ENCODE measurements around the gene DRG1.
"Not testable (repeated sequence)": the region's sequence is repeated elsewhere in the genome, so short reads cannot be mapped to it uniquely, and the experiment has no call there.

DRG1 gene

DNA sequence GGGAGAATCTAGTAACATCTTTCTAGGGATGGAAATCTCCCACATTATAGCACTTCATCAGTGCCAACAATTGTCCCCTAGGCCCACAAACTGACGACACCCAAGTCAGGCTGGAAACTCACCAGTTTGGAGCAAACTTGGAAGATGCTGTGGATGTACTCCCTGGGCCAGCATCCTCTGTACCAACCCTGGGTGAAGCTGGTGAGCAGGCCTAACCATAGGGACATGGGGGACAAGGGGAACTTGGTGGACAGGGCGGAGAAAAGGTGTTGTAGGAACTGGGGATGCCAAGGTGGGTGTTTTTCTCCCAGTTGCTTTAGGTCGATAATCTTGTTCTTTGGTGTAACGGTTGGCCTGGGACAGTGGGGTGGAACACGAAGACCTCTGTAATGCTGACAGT lies 42.2 kb downstream of the DRG1 start:
- no peak overlapping the region for H3K4me3 ChIP-seq (ENCODE audit: low read depth, low read length)

DNA sequence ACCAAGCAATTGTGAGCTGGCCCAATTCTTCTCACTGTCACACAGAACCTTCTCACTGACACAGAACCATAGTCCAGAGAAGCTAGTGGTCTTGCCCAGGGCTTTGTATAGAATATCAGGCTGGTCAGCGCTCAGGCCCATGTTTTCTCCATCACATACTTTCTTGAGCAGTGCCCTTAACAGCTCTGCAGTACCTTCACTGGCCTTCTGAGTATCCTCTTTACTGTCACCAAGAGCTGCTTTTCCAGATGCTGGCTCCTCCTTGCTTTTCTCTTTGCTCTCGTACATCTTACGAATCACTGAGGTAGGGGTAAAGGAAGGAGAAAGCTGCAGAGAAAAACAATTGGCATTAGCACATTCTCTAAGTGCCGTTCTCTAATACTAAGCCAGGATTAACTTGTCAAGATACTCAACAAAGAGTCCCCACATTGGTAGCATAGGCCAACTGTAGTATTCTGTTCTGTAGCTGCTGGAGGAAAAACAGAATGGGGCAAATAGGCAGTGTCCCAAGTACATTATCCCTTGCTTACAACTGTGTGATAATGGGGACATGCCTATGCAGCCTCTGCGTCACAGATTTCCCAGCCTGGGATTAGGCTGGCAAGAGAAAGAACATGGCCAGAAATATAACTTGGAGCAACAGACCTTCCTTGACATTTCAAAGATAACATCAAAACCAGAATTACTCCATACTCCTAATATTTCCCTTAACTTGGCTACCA lies 43.5 kb downstream of the DRG1 start:
- no peak overlapping the region for H3K4me3 ChIP-seq (ENCODE audit: low read depth, low read length)

DNA sequence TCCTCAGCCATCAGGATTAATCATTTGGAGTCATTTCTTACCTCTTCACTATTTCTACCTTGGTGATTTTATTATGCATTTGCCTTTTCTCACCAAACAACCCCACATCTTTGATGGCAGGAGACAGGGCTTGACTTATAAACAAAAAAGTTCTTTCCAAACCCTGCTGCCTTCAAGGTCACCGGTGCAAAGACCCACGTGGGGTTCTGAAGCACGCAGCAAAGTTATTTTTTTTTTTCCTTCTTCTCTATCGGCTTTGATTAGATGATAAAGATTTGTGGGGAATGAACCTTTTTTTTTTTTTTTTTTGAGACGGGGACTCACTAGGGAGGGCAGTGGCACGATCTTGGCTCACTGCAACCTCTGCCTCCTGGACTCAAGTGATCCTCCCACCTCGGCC lies 44.1 kb downstream of the DRG1 start:
- no peak overlapping the region for H3K4me3 ChIP-seq (ENCODE audit: low read depth, low read length)

DNA sequence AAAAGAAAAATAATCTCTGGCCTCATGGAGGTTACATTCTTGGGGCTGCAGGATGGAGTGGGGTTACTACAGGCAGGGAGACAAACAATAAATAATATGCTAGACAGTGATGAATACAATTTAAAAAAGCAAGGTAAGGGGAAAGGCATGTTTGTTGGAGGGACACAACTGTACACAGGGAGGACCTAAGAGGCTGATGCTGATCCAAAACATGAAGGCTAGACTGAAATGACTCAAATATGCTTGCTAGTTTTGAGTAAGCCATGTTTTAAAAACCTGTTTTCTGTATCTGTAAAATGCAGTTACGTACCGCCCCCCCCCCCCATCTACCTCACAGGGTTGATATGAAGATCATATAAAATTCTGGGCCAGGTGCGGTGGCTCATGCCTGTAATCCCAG lies 46.2 kb downstream of the DRG1 start:
- H3K4me3 ChIP-seq (ENCODE audit: low read depth, low read length), result no peak overlapping the region

DNA sequence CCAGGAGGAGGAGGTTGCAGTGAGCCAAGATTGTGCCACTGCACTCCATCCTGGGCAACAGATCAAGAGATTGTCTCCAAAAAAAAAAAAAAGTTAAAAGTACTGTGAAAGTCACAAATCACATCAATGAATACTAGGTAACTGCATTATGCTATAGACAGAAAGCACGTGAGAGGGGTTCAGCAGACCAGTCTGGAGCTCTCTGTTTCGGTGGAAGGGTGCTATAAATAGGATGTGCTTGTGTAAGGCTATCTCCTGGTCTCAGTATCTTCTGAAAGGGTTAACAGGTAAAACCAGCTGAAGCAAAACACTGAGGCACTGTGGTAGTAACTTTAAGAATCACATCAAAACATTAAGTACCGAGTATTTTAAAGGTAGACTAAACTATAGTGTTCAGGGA lies 46.8 kb downstream of the DRG1 start:
- H3K4me3 ChIP-seq (ENCODE audit: low read depth, low read length), result no peak overlapping the region

DNA sequence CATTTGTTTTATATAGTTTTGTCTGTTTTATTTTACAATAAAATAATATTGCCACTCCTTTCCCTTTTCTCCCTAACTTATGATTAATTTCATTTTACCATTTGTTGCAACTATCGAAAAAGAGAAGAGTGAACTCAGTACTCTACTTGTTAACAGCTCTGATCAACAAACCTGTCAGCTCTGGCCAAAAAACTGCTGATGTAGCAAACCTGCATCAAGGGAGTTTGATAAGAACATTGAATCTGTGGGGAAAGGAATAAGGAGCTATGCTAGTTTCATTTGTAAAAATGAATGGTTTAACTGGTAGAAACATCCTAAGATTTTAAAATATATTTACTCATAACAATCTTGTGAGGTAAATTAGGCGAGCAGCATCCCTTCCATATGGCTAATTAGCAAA lies 47.4 kb downstream of the DRG1 start:
- H3K4me3 ChIP-seq (ENCODE audit: low read depth, low read length), result no peak overlapping the region

DNA sequence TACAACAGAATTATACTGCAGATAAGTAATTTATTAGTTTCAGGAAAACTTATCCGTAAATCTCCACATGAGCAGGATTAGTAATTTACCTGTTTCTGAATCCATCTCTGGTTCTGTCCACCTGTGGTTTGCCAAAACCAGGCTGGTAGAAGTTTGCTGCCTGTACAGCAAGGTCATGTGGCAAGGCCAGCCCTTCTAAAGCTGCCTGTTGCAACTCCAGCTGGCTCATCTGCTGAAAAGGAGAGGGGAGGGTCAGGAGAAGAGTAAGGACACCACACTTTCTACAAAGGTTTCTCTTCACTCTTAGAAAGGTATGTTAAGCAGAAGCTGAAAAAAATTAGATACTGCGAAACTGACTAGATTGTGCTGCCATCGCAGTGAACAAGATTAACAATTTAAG lies 47.9 kb downstream of the DRG1 start:
- no peak overlapping the region for H3K4me3 ChIP-seq (ENCODE audit: low read depth, low read length)

DNA sequence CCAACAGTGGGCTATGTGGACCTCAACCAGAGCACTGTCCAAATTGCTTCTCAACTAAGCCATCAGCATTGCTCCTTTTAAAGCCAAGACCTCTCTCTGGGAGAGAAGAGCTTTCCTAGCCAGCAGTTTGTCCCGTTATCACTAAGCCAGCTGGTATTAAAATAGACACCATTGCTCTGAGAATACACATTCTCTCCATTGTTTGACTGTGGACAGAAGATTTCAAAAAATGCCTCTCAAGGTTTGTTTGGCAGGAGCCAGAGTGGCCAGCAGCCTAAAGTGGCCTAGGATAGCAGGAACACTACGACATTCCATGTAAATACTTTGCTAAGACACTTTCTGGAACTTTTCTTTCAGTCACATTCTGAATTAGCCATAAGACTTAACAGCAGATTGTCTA lies 49.0 kb downstream of the DRG1 start:
- H3K4me3 ChIP-seq (ENCODE audit: low read depth, low read length), result no peak overlapping the region

DNA sequence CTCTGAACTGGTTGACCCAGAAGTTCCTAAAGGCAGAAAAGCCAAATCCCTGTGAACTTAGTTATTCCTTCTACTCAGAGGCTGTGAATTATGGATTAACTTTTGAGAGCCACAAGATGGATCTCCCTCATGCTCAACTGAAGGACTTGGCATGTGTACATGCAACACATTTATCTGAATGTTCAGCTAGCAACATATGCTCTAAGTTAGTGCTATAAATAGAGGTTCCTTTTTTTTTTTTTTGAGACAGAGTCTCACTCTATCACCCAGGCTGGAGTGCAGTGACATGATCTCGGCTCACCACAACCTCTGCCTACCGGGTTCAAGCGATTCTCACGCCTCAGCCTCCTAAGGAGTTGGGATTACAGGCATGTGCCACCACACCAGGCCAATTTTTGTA lies 50.1 kb downstream of the DRG1 start:
- H3K4me3 ChIP-seq (ENCODE audit: low read depth, low read length), result no peak overlapping the region

DNA sequence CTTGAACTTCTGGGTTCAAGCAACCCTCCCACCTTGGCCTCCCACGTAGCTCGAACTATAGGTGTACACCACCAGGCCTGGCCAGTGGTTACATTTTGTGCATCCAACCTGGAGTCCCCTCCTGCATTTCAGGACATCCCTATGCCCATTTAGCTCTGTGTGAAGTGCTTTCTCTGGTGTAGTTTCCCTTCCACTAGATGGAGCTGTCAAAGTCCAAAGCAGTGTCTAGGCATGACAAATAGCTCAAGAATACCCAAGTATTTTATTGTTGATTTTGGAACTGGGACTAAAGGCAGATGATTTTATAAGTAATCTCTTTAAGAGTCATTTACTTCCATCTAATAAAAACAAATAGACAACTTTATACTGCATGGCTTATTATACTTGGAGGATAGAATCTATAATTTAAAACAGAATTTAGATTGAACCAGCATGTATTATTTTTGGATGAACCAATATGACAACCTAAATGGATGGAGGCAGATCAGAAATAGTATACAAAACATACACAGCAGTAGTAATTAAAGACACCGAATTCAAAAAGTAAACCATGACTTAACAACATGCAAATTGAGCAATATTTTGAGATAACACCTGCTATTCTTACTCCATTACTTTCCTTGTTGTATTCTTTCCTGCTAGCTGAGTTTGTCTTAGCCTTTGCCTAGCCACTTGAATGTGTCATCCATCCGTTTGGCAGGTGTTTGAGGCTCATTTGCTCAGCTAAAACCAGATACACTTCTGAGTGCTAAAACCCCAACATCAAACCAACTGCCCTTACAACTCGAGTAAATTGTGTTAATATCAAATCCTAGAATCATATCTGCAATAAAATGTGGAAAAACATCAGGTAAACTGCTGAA lies 52.5 kb downstream of the DRG1 start:
- H3K4me3 ChIP-seq (ENCODE audit: low read depth, low read length), result no peak overlapping the region

DNA sequence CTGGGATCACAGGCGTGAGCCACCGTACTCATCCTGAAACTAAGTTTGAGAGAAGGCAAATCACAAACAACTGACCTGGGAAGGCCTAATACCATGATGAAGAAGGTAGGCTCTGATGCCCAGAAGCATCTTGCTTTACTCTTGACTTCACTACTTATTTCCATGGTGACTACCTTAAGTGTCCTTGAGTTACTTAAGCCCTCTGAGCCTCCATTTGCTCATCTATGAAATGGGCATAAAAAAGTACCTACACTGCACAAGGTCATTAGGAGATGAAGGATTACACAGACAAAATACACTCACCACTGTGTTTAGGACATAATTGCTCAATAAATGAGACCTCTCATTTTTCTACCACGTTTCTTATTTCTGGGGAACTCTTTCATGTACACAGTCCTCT lies 62.3 kb downstream of the DRG1 start:
- no peak overlapping the region for H3K4me3 ChIP-seq (ENCODE audit: low read depth, low read length)

DNA sequence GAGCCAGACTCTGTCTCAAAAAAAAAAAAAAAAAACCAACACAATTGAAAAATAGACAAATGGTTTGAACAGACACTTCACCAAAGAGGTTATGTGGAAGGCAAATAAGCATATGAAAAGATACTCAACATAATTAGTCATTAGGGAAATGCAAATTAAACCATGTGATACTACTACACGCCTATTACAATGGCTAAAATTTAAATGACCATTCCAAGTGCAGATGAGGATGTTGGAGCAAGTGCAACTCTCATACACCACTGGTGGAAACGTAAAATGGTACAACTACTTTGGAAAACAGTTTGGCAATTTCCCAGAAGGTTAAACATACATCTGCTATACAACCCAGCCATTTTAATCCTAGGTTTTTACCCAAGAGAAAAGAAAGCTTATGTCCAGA lies 65.9 kb downstream of the DRG1 start:
- H3K4me3 ChIP-seq (ENCODE audit: low read depth, low read length), result no peak overlapping the region

DNA sequence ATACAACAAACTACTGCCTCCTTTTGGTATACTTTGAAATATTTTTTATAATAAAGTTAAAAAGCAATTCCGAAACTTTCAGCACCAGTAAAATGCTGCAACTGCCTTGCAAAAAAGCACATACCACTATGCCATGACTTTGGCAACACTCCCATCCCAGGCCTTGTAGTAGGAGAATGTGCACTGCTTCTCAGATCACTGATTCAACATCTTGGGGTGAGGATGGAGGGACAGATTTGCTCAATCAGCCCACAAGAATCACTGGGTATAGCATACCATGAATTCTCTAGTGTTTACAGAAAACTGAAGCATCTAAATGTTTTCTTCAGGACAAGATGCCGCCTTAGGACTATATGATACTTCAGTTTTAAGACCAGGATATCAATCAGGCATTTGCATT lies 75.3 kb downstream of the DRG1 start:
- no peak overlapping the region for H3K4me3 ChIP-seq (ENCODE audit: low read depth, low read length)

DNA sequence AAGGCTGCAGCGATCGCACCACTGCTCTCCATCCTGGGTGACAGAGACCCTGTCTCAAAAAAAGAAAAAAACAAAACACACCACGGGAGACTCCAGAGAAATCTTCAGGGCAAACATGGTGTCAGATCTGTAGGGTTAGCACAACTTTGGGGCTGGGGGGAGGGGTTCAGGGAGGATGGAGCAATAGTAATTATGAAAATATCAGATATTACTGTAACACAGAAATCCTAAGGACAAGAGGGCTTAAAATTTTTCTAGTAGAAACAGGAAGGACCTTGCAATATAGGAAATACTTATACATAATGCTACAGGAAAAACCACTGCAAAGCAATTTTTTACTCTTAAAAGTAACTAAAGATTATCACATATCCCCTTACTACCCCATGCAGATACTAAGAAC lies 76.4 kb downstream of the DRG1 start:
- H3K4me3 ChIP-seq (ENCODE audit: low read depth, low read length), result no peak overlapping the region

DNA sequence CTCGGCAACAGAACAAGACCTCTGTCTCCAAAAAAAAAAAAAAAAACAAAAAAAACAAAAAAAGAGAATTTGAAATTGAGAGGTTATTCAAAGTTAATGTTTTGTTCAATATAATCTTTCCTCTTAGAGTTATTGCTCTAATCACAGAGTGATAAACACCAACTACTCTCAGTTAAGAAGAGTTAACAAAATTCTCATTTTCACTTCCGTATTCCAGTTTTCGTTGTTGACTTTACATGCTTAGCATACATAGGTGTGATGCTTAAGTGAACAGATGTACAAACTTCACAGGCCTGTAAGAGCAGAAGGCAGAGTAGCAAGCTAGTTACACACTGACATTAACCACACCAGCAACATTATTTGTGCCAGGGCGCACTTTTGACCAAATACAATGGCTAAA lies 77.9 kb downstream of the DRG1 start:
- H3K4me3 ChIP-seq (ENCODE audit: low read depth, low read length), result no peak overlapping the region

DNA sequence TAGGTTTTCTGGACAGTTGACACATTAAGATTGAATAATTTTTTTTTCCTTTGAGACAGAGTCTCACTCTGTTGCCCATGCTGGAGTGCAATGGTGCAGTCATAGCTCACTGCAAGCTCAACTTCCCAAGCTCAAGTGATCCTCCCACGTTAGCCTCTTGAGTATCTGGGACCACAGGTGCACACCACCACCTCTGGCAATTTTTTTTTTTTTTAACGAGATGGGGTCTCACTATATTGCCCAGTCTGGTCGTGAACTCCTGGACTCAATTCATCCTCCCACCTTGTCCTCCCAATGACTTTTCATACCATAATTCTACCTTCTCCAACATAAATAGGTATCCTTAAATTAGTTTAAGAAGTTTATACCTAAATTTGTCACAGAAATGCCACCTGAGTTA lies 81.7 kb downstream of the DRG1 start:
- no peak overlapping the region for H3K4me3 ChIP-seq (ENCODE audit: low read depth, low read length)

DNA sequence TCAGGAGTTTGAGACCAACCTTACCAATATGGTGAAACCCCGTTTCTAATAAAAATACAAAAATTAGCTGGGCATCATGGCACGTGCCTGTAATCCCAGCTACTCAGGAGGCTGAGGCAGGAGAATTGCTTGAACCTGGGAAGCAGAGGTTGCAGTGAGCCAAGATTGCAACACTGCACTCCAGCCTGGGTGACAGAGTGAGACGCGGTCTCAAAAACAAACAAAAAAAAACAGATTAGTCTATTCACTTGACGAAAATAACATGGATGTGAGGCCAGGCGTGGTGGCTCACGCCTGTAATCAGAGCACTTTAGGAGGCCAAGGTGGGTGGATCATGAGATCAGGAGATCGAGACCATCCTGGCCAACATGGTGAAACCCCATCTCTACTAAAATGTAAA lies 83.1 kb downstream of the DRG1 start:
- H3K4me3 ChIP-seq (ENCODE audit: low read depth, low read length), result not testable (repeated sequence)

Measured in iPS-11a (cell line).